GM18511 (cell line): ENCODE measurements around the gene PRODH.
"Not testable (repeated sequence)": the region's sequence is repeated elsewhere in the genome, so short reads cannot be mapped to it uniquely, and the experiment has no call there.

ENCODE experiments used
- ATAC-seq: cut with Tn5 transposase; IDR thresholded peaks from one replicate; pipeline ENCODE4 v1.9.1; 2021; ENCODE audit warnings: mild to moderate bottlenecking, moderate library complexity; ENCODE audit not compliant: unreplicated experiment

The PRODH gene

DNA sequence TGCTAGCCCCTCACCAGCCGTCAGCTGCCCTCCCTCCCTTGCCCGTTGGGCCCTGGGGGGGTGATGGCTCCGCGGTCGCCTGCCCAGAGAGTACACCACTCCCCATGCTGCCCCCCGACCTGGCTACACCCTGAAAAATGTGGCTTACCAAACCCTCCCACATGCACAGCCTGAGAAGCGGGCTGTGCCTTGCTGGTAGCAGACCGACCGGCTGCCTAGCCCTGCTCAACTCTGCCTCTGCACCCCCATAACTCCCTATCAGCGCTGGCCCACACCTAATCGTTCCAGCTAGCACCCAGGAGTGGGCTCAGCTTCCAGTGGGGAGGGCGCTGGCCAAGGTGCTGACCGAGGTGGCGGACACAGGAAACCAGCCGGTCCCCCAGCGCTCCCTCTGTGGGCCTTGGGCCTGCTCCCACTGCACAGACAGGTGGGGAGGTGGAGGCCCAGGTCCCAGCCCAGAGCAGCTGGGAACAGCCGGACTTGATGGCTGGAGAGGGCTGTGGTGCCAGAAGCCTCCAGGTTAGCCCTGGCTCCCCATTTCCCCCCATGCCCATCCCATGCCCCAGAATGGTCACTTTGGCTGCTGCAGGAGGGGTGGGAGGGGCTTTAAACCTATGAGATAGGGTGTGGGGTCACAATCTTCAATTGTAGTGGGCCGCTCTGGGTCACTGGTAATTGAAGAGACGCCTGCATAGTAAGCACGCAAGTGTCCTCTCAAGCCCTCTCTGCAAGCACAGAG, 32.1 kb upstream of the PRODH start:
- ATAC-seq = no peak

DNA sequence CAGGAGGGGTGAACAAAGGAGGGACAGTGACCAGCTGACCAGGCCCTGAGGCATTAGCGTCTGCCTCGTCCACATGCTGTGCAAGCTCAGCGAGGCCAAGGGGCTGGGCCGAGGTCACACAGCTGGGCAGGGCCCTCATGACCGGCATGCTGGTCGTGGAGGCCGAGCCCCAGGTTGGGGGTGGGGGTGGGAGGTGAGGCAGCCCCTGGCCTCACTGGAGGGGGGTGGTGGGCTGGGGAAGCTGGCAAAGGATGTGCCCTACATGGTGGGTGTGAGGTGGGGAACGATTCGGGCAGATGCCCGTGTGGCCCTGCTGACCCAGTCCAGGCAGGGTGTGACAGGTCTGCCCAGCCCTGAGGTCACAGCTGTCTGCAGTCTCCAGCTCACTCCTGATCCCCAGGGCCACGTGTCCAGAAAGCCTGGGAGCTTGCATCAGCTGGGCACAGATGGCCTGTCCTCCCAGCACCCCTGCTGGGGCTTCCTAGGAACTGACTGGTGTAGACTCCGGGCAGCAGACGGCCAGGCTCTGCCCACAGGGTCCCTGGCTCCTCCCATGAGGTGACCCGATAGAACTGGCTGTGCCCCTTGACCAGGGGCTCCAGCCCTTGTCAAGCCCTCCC, 31.4 kb upstream of the PRODH start:
- ATAC-seq = not testable (repeated sequence)

DNA sequence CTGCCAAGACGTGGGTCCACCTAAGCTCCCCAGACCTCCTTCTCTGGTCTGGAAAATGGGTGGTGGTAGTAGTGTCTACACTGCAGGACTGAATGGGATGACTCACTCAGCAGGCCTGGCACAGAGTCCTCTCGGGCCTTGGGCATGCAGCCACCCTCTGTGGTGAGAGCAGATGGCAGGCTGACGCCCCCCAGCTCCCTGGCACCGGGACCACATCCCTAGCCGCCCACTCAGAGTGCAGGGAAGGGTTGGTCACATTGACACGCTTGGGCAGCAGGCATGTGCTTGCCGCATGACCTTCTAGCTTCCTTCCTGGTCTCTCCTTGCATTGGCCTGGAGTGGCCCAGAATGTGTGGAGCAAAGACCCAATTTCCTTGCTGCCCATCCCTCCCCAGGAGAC, 30.7 kb upstream of the PRODH start:
- no peak for ATAC-seq

DNA sequence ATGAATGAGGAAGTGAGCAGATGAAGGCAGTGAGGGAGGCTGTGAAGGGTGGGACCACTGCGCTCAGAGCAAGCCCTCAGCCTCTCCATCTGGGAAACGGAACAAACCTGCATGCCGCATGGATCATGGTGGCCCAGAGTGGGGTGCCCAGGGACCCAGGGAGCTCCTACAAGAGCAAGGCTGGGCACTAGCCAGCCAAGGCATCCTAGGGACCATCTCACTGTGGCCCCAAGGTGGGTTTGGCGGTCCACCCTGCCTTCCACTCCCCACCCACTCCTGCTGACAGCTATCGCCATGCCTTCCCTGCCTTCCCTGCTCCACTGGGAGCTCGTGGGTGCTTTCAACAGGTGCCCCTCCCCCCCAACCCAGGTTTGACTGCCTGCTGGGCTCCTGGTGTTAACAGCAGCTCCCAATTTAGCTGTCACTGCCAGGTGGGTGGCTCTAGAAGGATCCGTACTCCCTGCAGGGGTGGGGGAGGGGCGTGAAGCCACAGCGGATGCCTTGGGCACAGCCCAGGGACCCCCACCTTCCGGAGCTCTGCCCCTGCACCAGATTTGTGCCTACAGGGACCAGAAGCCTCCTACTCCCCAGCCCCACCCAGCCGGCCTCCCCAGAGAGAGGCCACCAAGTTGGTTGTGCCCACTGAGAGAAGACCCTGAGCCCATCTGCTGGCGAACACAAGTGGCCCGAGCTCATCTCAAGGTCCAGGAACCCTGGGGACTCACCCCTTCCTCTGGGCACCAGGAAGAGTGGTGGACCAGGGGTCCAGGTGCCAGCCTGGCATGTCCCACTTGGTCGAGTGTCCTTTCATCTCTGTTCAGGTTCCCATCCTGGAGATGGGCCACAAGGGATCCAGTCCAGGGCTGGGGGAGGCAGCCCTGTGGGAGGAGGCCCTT, 29.7 kb upstream of the PRODH start:
- ATAC-seq = no peak

DNA sequence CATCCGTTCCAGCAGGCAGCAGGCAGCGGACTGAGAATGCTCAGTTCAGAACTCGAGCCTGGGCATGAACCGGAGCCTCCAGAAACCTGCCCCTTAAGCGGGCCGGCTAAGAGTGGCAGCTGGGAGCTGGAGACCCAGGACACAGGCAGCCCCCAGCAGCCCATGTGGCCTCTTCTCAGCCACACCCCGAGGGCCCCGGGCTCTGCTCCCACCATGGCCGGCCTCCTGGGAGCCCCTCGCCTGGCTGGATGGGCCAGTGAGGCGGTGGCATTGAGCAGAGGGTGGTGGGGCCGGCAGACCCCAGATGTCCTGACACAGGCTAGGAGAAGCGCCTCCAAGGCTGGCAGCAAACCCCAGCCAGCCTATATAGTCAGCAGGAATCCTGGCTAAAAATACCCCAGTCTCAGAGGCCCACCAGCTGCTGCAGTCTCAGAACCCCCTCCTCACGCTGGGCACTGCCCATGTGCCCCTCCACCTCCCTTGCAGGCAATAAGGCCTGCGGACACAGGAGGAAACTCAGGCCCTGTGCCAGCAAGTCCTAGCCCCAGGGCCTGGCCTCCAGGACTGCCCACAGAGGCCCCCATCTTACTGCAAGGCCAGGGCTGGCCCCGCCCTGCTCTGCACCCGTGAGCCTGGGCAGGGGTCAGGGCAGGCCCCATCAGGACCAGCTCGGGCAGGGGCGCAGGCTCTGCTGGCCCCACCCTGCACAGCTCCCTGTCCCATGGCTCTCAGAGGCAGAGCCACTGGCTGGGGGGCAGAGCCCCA, 28.6 kb upstream of the PRODH start:
- not testable (repeated sequence) for ATAC-seq

DNA sequence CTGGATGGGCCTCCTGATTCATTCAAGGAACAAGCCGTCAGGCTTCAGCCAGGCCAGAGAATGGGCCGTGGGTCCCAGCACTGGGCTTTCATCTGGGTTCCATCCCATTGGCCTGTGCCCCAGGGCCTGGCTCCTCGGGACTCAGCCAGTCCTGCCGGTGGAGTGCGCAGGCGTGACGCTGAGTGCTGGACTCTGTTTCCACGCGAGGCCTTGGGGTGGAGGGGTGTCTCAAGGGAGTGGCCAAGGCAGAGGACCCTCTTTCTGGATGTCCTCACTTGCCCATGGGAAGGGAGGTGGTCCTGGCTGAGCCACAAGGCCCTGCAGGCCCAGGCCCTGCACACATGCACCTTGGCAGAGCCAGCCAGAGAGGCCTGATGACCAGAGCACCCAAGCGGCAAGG, 28.0 kb upstream of the PRODH start:
- ATAC-seq = not testable (repeated sequence)

DNA sequence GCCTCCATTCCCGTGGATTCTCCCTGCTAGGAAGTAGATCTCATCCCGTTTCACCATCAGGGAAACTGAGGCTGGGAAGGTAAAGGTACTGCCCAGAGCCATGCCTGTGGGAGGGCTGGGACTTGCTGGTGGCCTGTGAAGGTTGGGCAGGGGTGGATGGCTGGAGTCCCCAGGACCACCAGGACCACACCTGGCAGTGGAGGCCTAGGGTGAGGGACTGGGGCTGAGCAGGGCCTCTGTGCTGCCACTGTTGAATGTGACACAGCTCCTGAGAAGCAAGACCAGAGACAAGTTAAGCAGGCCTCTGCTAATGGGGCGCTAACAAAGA, 26.2 kb upstream of the PRODH start:
- ATAC-seq = no peak

DNA sequence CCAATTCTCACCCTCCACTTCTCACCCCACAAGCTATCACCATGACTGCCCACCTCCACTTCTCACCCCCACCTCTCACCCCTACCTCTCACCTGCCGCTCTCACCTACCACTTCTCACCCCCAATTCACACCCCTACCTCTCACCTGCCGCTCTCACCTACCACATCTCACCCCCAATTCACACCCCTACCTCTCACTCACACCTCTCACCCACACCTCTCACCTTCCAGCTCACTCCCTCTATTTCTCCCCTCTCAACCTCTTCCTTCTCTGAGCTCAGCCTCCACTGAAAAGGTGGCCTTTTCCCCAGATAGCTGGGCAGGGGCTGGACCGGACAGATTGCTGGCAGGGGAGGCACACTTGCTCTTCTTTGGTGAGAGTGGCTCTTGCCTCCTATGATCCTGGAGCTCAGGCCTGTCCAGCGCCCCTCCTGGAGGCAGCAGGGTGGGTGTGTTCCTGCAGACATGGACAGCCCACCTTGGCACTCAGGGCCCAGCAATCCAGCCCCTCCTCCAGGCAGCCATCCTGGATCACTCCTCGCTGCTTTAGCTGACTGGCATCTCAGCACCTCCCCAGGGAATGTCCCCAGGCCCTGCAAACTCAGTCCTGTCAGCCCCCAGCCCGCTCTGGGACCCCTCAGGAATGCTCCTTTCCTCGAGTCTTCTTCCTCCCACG, 25.7 kb upstream of the PRODH start:
- not testable (repeated sequence) for ATAC-seq

DNA sequence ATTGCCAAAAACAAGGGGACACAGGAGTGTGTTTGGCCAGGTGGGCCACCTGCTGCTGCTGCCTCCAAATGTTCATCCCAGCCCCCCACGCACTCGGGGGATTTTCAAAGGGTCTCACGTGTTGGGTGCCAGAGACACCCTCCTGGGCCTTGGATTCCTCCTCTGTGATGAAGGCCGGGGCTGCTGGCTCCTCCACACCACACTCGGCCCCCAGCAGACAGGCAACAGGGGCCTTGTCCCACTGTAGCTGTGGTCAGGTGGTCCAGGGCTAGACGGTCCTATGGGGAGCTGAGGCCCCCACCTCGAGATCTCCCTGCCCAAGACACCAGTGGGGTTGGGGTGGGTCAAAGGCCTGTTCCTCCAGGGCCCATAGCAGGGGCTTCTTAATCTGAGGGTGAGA, 25.1 kb upstream of the PRODH start:
- not testable (repeated sequence) for ATAC-seq

DNA sequence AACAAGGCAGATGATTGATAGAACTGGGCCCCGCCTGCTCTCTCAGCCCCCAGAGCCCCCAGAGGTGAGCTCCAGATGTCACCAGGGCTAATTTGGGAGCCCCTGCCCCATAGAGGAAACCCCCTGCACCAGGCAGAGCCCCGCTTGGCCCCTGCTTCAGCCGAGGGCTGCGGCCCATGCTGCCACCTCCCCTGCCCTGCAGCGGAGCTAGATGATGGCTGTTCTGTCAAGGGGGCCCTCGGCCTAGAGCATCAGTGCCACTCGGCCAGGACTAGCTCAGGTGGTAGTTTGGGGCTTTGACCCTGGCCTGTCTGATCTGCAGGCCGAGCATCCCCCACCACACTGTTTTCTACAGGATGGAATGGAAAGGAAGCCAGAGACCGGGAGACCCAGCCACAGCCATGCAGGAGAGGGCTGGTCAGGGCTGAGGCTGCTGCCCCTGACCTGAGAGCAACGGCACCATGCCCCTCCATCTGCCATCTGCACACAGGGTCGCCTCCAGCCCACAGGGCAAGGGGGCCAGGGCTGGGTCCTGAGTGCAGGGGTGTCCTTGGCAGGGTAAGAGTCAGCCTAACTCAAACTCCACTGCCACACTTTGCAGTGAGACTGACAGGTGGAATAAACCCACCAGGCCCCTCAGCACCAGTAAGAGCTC, 24.2 kb upstream of the PRODH start:
- ATAC-seq = not testable (repeated sequence)

DNA sequence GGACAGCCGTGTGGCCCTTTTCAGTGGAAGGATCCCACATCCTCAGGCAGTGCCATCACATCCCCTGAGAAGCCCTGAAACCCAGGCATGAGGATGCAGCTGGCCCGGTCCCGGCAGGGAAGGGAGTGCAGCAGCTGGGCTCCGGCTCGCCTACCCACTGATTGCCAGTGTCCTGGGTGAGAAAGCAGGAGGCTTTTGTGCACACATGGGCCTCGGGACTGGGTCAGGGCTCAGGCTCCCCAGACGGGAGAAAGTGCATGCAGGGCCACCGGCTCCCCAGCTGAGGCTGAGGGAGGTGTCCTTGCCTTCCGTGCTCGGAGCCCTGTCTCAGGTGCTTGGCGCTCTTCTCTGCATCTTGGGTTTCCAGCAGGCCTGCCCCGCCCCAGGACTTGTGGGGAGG, 23.6 kb upstream of the PRODH start:
- ATAC-seq = not testable (repeated sequence)

DNA sequence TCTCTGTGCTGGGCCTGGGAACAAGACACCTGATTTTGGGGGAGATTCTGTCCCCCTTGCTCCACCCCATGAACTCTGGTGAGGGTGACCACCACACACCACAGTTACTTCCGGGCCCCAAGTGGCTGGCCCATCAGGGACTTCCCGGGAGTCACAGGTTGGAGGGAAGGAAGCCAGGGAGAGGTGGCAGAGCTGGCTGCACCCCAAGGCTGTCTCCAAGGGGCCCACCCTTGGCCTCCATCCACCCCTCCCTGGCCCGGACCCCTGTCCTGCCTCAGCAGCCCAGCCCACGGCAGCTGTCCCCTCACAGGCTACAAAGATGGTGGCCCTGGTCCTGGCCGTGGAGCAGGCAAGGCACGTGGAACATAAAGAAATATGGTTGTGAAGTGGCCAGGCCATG, 23.2 kb upstream of the PRODH start:
- ATAC-seq = not testable (repeated sequence)

DNA sequence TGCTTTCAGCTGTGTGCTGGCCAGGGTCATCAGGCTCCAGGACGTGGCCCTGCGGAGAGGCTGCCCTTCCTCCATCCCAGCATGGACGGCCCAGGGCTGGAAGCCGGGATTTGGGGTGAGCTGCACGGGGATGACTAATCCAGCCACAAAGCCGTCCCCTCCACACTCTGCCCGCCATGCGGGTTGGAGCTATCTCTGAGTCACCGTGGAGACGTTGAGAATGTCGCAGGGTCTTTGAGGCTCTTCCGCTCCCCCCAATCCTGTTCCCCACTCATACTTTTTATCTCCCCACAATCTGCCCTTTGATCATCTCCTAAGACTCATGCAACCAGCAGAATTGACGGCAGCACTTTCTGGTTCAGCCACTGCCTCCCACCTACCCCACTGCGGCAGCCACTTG, 22.6 kb upstream of the PRODH start:
- not testable (repeated sequence) for ATAC-seq

DNA sequence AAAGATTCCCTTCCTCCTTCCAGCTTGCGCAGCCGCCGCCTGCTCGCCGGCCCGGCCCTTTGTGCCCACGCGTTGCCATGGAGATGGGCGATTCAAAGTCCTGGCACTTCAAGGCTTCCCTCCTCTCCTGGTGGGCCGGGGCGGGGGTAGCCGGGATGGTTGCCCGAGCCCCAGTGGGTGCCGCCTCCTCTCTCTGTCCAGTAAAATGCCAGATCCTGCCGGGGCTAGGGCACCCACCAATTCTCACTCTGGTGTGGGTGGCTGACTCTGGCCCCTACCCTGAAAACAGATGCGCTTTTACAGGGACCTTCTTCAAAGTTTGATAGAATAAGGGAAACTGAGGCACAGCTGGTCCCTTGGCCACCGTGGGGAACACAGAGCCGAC, 22.2 kb upstream of the PRODH start:
- ATAC-seq = not testable (repeated sequence)

DNA sequence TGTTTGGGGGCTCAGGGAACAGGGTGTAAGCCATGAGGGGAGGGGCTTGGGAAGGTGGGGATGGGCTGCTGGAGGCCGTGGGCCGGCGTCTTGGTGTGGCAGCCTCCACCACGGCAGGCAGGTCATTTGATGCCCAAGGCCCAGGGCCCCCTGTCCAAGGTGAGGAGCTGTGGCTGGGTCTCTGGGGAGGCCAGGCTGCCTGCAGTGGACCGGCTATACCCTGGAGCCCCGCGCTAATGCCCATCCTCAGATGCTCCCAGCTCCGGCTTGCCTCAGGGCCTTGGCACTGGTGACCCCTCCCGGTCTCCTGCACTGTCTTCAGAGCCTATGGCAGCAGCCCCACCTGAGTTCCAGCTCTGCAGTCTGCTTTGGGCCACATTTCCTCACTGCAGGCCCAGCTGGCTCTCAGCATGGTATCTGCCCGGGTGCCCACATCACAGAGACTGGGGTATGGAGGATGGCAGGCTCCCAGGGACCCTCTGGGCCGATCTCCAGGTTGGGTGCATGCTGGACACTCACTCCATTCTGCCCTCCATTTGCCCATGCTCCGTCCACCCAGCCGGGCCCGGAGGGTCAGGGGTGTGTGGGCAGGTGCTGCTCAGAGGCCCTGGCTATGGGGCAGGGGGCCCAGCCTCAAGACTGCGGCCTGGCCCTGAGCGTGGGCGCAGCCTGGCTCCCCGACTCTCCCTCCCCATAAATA, 21.7 kb upstream of the PRODH start:
- ATAC-seq = not testable (repeated sequence)

DNA sequence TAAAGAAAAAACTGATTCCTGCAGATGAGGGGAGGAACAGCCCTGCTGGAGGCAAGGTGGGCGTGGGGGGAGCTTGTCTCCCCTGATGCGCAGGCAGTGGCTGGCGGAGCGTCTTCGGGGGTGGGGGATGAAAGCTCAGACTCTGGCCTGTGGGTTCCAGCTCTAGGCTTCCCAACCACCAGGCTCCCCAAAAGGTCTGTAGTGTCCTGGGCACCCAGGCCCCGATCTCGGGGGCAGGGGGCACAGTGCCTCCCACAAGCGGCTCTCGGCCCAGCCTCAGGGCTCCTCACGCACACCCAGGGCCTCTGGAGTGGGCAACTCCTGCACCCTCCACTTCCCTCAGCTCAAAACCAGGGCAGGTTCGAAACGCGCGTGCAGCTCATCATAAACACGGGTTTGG, 20.9 kb upstream of the PRODH start:
- not testable (repeated sequence) for ATAC-seq

DNA sequence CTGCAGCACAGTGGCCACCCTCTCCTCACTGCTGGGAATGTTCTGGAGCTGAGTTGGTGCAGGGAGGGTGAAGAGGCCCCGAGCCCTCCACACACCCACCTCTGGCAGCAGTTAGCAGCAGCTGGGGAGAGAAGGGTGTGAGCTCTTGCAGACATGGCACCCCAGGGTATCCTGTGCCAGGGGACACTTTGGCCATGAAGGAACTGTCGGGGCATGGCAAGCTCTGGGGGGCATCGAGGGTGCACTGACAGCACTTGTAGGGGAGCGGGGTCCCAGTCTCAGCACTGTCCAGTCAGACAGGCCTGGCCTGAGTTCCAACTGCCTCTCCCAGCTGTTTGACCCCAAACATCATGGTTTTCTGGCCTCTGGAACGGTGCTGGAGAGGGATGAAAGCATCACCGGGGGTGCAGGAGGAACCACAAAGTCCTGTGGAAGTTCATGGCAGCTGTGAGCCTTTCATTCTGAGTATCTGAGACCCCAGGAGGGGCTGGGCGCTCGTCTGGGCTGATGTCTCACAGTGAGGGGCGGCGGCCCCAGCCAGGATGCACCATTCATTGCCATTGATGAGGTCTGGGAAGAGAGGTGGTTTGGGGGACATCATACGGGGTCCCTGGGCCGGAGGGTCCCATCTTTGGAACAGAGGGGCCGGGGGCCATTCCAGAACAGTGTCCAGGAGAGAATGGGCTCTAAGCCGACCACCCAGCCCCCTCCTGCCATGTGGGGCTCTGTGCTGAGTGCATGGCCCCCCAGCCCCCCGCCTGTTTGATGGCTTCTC, 20.2 kb upstream of the PRODH start:
- ATAC-seq = not testable (repeated sequence)

DNA sequence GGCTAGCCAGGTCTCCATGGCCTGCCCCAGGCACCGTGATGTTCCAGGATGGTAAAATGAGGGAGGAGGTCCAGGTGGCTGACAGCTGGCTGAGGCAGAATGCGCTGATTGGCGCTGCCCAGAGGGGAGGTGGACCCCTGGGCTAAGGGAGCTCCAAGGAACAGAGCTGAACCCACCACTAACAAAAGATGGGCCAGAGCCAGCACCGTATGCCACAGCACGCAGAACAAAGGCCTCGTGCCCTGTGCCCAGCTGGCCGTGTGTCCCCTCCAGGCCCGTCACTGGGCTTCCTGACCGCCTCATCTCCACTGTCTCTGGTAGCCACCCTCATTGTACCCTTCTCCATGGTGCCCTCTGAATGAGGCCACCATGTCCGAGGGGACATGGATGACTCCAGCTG, 19.6 kb upstream of the PRODH start:
- ATAC-seq = no peak
